Prostate gland (tissue), 2 donors: ENCODE measurements around the gene HTR1E. TPM values are rescaled to one million over a fixed set of nuclear protein-coding genes. Genes with fewer than 3 reads are reported as not detected.

Experiments used
- DNase-seq: peaks from one replicate; pipeline ENCODE4 v3.0.0-alpha.2; 2019; ENCODE audit warnings: low spot score
- H3K27ac ChIP-seq, 2 donors: fragments of 200-600 bp; sonication (generic); 2 replicates each; pipeline ENCODE4 v1.5.1; 2017 to 2019
- H3K27me3 ChIP-seq: fragments of 200-600 bp; sonication (generic); replicated peaks from 2 replicates; pipeline ENCODE4 v1.5.1; 2019; ENCODE audit not compliant: insufficient read depth
- H3K36me3 ChIP-seq, 2 donors: fragments of 200-600 bp; sonication (generic); 1 replicate in 1 of 2; 2 replicates in 1 of 2; pipeline versions ENCODE4 v1.5.1 to v1.8.1; 2017 to 2019
- H3K4me1 ChIP-seq: fragments of 200-600 bp; sonication (generic); replicated peaks from 2 replicates; pipeline ENCODE4 v1.5.1; 2019
- H3K4me3 ChIP-seq, 2 donors: fragments of 200-600 bp; sonication (generic); 2 replicates each; pipeline ENCODE4 v1.5.1; 2017 to 2019
- H3K9me3 ChIP-seq: fragments of 200-600 bp; sonication (generic); 2 replicates; pipeline ENCODE4 v1.5.1; 2017
- CTCF ChIP-seq, 4 experiments: fragments of 200-600 bp in 2 of 4; fragments of 450-650 bp in 2 of 4; sonication (generic) in 2 of 4; IDR thresholded peaks; 1 replicate in 3 of 4; 2 replicates in 1 of 4; pipeline ENCODE4 v1.5.1; 2016 to 2019; ENCODE audit warnings: antibody characterized with exemption in 4 of 4, mild to moderate bottlenecking in 2 of 4, moderate library complexity in 2 of 4
- POLR2A ChIP-seq: fragments of 450-650 bp; IDR thresholded peaks from one replicate; pipeline ENCODE4 v1.6.1; 2016; ENCODE audit warnings: antibody characterized with exemption, mild to moderate bottlenecking
- POLR2AphosphoS5 ChIP-seq: sonication (generic); formaldehyde crosslinking; IDR thresholded peaks from one replicate; pipeline ENCODE4 v1.6.1; 2017; ENCODE audit warnings: antibody characterized with exemption
- WGBS: methylation state at CpG from one replicate; pipeline ENCODE4 v1.1.5; 2018; 5-methylcytosine and 5-hydroxymethylcytosine counted together
- intact Hi-C: fragments of 100-400 bp; cut with DNase I; formaldehyde crosslinking; loops from one replicate; pipeline ENCODE4 v1.14.2; 2022
- total RNA-seq, 2 donors: library from RNA; depleted of rRNA; stranded (reverse); fragments of >200 nt; gene quantifications; one replicate each; pipeline ENCODE4 v1.1.0, GENCODE V29; 2016

Gene HTR1E
- total RNA-seq, 2 donors from 2014 or later, result not detected

DNA sequence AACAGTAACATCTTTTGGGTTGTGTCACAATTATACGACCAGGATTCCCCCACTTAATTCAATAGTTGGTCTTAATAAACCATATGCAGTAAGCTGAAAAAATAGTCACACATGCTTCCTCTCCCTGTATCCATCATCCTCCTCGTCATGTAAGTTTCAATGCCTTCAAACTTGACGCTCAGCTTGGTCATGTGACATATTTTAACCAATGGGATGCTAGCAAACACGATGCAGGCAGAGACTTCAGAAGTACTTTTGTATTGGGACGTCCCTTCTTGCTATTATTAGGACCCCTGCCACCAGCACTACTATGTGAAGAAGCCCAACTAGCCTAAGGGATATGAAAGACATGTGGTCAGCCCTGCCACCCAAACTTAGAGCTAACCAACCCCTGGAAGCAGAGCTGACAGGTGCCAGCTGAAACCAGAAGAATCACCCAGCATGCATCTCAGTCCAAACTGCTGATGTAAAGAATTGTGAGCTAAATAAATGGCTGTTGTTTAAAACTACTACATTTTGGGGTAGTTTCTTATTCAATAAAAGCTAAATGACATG lies 108.3 kb downstream of the HTR1E start:
- Histone ChIP-seq H3K4me1 (no peaks in the 10 kb centered on the region), H3K9me3 (no peaks in the 10 kb centered on the region), H3K27me3 (no peaks in the 10 kb centered on the region), H3K4me3 (no peak overlapping the region), H3K27ac (no peak overlapping the region), H3K36me3 (no peaks in the 10 kb centered on the region)
- 63% methylated on average over 5 of the region's 5 CpGs for WGBS
- TF ChIP-seq POLR2AphosphoS5, result no peak
- no peak for TF ChIP-seq CTCF (IDR thresholded peaks at IDR 0.05)
- TF ChIP-seq POLR2A, result no peak
- intact Hi-C loops, result no loop called here
- no peak for DNase-seq

- Histone ChIP-seq H3K4me1 (no peaks in the 10 kb centered on the region), H3K27me3 (no peaks in the 10 kb centered on the region), H3K27ac (no peak overlapping the region), H3K36me3 (no peaks in the 10 kb centered on the region), H3K4me3 (no peak overlapping the region), H3K9me3 (no peaks in the 10 kb centered on the region)
- 90% methylated on average over 1 of the region's 1 CpG for WGBS
- DNase-seq, result no peak
- TF ChIP-seq POLR2AphosphoS5, result no peak
- no peak for TF ChIP-seq CTCF (IDR thresholded peaks at IDR 0.05)
- no peak for TF ChIP-seq POLR2A
- intact Hi-C loops, result no loop called here
These were observed 112.5 kb downstream of the HTR1E start for GRCh38 chr6:87049779-87050178.

DNA sequence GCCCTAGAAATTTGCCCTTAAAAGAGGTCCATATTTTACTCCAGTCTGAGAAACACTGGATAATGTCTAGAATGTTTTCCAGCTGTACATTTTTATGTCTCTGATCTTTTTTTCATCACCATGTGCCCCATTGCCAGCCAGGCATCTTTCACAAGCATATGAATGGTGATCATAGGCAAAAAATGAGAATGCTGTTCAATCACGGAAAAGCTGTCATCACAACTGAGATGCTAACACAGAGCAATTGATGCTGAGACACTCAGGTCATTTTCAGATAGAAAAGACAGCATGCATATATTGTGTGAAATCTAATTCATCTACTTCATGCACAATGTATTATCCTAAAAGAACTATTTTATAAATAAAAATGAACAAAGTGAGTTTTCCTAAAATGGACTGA lies 116.0 kb downstream of the HTR1E start:
- Histone ChIP-seq H3K4me1 (no peaks in the 10 kb centered on the region), H3K4me3 (no peak overlapping the region), H3K27me3 (no peaks in the 10 kb centered on the region), H3K36me3 (no peaks in the 10 kb centered on the region), H3K27ac (no peak overlapping the region), H3K9me3 (no peaks in the 10 kb centered on the region)
- intact Hi-C loops, result no loop called here
- 84% methylated on average over 1 of the region's 1 CpG for WGBS
- TF ChIP-seq POLR2A (no peak), POLR2AphosphoS5 (no peak), CTCF (IDR thresholded peaks at IDR 0.05) (no peak)
- DNase-seq, result no peak

- whole genome bisulfite sequencing, result 82% methylated on average over 3 of the region's 3 CpGs
These were observed 117.0 kb downstream of the HTR1E start for GRCh38 chr6:87054143-87054833.

More at GRCh38 chr6:87054143-87054833, 117.0 kb downstream of the HTR1E start:
- TF ChIP-seq CTCF (IDR thresholded peaks at IDR 0.05) (no peak), POLR2A (no peak), POLR2AphosphoS5 (no peak)
- Histone ChIP-seq H3K9me3 (no peaks in the 10 kb centered on the region), H3K27ac (no peak overlapping the region), H3K4me3 (no peak overlapping the region), H3K4me1 (no peaks in the 10 kb centered on the region), H3K27me3 (no peaks in the 10 kb centered on the region), H3K36me3 (no peaks in the 10 kb centered on the region)
- DNase-seq, result no peak
- intact Hi-C loops, result no loop called here
